Smooth muscle cell (in vitro differentiated cells): ENCODE measurements around the gene HBA2. TPM values are rescaled to one million over a fixed set of nuclear protein-coding genes. Genes with fewer than 3 reads are reported as not detected.

Experiments used
- DNase-seq: peaks from one replicate; lab custom pipeline; 2025; ENCODE audit not compliant: unreplicated experiment; lab: John Stamatoyannopoulos, UW
- H2AFZ ChIP-seq: fragments of 200-600 bp; sonication (generic); 2 replicates; pipeline ENCODE4 v1.6.0; 2016; ENCODE audit warnings: antibody characterized with exemption, low read depth, mild to moderate bottlenecking
- H3F3A ChIP-seq: fragments of 200-600 bp; sonication (generic); 2 replicates; pipeline ENCODE4 v1.6.0; 2017; ENCODE audit warnings: antibody characterized with exemption, low read depth
- H3K27ac ChIP-seq: fragments of 200-600 bp; sonication (generic); 2 replicates; pipeline ENCODE4 v1.5.1; 2016; ENCODE audit warnings: low read depth, mild to moderate bottlenecking
- H3K27me3 ChIP-seq: fragments of 200-600 bp; sonication (generic); 2 replicates; pipeline ENCODE4 v1.6.1; 2016; ENCODE audit warnings: low read depth, mild to moderate bottlenecking
- H3K36me3 ChIP-seq: fragments of 200-600 bp; sonication (generic); 2 replicates; pipeline ENCODE4 v1.5.1; 2016; ENCODE audit warnings: low read depth
- H3K4me1 ChIP-seq: fragments of 200-600 bp; sonication (generic); 2 replicates; pipeline ENCODE4 v1.5.1; 2016; ENCODE audit warnings: low read depth
- H3K4me2 ChIP-seq: fragments of 200-600 bp; sonication (generic); 2 replicates; pipeline ENCODE4 v1.6.0; 2016; ENCODE audit warnings: mild to moderate bottlenecking
- H3K4me3 ChIP-seq: fragments of 200-600 bp; sonication (generic); 2 replicates; pipeline ENCODE4 v1.5.1; 2016; ENCODE audit warnings: mild to moderate bottlenecking
- H3K79me2 ChIP-seq: fragments of 200-600 bp; sonication (generic); 2 replicates; pipeline ENCODE4 v1.6.0; 2016; ENCODE audit warnings: low read depth, mild to moderate bottlenecking
- H3K9ac ChIP-seq: fragments of 200-600 bp; sonication (generic); 2 replicates; pipeline ENCODE4 v1.6.0; 2016; ENCODE audit warnings: low read depth
- H3K9me3 ChIP-seq: fragments of 200-600 bp; sonication (generic); replicated peaks from 2 replicates; pipeline ENCODE4 v1.5.1; 2016; ENCODE audit warnings: low read depth
- H4K20me1 ChIP-seq: fragments of 200-600 bp; sonication (generic); 2 replicates; pipeline ENCODE4 v1.6.0; 2016; ENCODE audit warnings: low read depth
- WGBS: methylation state at CpG from one replicate; pipeline ENCODE4 v1.1.7; 2016; ENCODE audit warnings: low lambda C conversion rate; 5-methylcytosine and 5-hydroxymethylcytosine counted together
- polyA plus RNA-seq: library from polyadenylated mRNA; unstranded; fragments of >200 nt; fragmentation: Nextera tagmentation; extraction: Ambion mirVana; gene quantifications from 2 replicates; pipeline ENCODE4 v1.2.1, GENCODE V29; 2016
- total RNA-seq: library from RNA; depleted of rRNA; stranded (reverse); fragments of >200 nt; gene quantifications from 2 replicates; pipeline ENCODE4 v1.2.3, GENCODE V29; 2014
- TF ChIP-seq, protein P1 (sequence below): fragments of 200-600 bp; sonication (generic); IDR thresholded peaks from 2 replicates; pipeline ENCODE4 v1.5.1; 2017; ENCODE audit warnings: borderline replicate concordance, mild to moderate bottlenecking, antibody characterized with exemption; ENCODE audit not compliant: insufficient read depth, poor library complexity, severe bottlenecking

HBA2 gene
- total and polyA plus RNA-seq, 2 experiments from 2014 or later, result not detected

DNA sequence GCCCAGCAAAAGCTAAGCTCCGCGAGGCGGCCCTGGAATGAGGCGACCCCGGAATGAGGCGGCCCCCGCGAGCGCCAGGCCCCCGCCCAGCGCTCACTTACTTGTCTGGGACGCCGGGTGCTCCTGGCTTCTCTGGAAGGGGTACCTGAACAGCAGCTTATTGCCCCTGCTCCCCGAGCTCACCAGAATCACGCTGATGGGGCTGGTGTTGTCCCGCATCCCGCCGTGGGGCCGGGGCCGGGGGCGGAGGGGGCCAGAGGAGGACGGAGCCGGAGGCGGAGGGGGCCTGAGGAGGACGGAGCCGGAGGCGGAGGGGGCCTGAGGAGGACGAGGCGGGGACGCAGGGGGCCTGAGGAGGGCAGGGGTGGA lies 34.6 kb upstream of the HBA2 start:
- no peak for DNase-seq
- Histone ChIP-seq H3K27ac (peak overlapping the region; percentile 63), H2AFZ (peak overlapping the region; percentile 93)

DNA sequence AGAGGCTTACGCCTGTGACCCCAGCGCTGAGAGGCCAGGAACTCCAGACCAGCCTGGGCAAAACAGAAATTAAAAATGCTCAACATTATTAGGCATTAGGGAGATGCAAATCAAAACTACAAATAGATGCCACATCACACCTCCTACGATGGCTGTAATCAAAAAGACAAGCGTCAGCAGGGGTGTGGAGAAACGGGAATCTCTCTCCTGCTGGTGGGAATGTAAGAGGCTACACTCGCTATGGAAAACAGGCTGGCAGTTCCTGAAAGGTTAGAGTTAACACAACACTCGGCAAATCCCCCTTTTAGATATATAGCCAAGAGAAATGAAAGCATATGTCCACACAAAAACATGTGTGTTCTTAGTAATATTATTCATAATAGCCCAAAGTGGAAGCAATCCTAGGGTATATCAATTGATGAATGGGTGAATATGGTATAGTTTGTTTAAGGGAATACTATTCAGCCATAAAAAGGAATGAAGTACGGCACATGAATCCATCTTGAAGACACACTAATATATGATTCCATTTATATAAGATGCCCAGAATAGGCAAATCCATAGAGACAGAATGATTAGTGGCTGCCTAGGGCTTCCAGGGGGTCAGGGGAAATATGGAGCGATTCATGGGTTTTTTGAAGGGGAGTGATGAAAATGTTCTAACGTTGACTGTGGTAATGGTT lies 32.4 kb upstream of the HBA2 start:
- H3K27me3 ChIP-seq, result no peaks in the 10 kb centered on the region
- TF ChIP-seq, protein P1, sequence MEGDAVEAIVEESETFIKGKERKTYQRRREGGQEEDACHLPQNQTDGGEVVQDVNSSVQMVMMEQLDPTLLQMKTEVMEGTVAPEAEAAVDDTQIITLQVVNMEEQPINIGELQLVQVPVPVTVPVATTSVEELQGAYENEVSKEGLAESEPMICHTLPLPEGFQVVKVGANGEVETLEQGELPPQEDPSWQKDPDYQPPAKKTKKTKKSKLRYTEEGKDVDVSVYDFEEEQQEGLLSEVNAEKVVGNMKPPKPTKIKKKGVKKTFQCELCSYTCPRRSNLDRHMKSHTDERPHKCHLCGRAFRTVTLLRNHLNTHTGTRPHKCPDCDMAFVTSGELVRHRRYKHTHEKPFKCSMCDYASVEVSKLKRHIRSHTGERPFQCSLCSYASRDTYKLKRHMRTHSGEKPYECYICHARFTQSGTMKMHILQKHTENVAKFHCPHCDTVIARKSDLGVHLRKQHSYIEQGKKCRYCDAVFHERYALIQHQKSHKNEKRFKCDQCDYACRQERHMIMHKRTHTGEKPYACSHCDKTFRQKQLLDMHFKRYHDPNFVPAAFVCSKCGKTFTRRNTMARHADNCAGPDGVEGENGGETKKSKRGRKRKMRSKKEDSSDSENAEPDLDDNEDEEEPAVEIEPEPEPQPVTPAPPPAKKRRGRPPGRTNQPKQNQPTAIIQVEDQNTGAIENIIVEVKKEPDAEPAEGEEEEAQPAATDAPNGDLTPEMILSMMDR, result no peak
- no peak overlapping the region for H3K27ac ChIP-seq
- no peak overlapping the region for H2AFZ ChIP-seq
- H3K9me3 ChIP-seq, result no peaks in the 10 kb centered on the region
- no peak overlapping the region for H3K9ac ChIP-seq
- H3K4me1 ChIP-seq, result peaks cover 9% of the 10 kb centered on the region
- peaks cover 6% of the 10 kb centered on the region for H3F3A ChIP-seq
- no peak overlapping the region for H3K4me3 ChIP-seq
- no peak for DNase-seq
- no peaks in the 10 kb centered on the region for H3K36me3 ChIP-seq
- peaks cover 18% of the 10 kb centered on the region for H3K79me2 ChIP-seq
- WGBS, result 82% methylated on average over 10 of the region's 10 CpGs
- H3K4me2 ChIP-seq, result no peak overlapping the region
- H4K20me1 ChIP-seq, result no peaks in the 10 kb centered on the region

More for the DNA sequence above, 34.6 kb upstream of the HBA2 start:
- peaks cover 14% of the 10 kb centered on the region for H4K20me1 ChIP-seq
- TF ChIP-seq, protein P1, result no peak
- peaks cover under 1% of the 10 kb centered on the region for H3F3A ChIP-seq
- no peaks in the 10 kb centered on the region for H3K27me3 ChIP-seq
- peak overlapping the region; percentile 75 for H3K4me3 ChIP-seq
- under 1% methylated on average over 27 of the region's 30 CpGs for WGBS
- H3K36me3 ChIP-seq, result no peaks in the 10 kb centered on the region
- no peaks in the 10 kb centered on the region for H3K9me3 ChIP-seq
- H3K79me2 ChIP-seq, result peaks cover 23% of the 10 kb centered on the region
- peaks cover 9% of the 10 kb centered on the region for H3K4me1 ChIP-seq
- peak overlapping the region; percentile 88 for H3K9ac ChIP-seq
- peak overlapping the region; percentile 99 for H3K4me2 ChIP-seq

DNA sequence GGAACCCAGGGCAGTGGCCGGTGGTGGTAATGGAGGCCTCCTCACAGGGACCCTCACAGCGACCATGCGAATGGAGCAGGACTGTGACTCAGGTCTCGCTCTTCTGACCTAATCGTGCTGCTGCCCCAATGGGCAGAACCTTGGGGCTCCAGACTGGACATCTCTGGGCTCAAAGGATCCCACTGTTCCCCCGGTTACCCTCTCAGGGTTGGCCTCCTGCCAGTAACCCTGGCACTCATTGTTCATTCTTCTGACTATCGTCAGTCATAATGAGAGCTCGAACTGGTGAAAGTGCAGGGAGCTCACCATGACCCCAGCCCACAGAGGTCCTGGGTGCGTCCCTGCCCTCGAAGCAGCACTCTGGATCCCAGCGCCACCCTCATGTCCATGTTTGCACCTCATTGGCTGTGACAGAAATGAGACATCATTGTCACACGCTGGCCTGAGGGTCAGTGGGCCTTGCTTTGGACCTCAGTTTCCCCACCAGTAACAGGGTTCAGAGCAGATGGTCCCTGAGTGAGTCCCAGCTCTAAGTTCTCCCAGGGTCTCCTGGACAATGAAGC lies 30.2 kb upstream of the HBA2 start:
- H3K36me3 ChIP-seq, result no peaks in the 10 kb centered on the region
- H3K9me3 ChIP-seq, result no peaks in the 10 kb centered on the region
- H3K4me1 ChIP-seq, result peaks cover 6% of the 10 kb centered on the region
- no peak overlapping the region for H3K4me3 ChIP-seq
- H4K20me1 ChIP-seq, result no peaks in the 10 kb centered on the region
- peaks cover 6% of the 10 kb centered on the region for H3F3A ChIP-seq
- DNase-seq, result no peak
- H3K79me2 ChIP-seq, result peaks cover 3% of the 10 kb centered on the region
- H3K4me2 ChIP-seq, result no peak overlapping the region
- no peak overlapping the region for H3K9ac ChIP-seq
- H3K27me3 ChIP-seq, result no peaks in the 10 kb centered on the region
- TF ChIP-seq, protein P1, result no peak
- no peak overlapping the region for H2AFZ ChIP-seq
- 92% methylated on average over 12 of the region's 12 CpGs for WGBS
- no peak overlapping the region for H3K27ac ChIP-seq
